Urothelium cell line (cell line): Measurements from ENCODE around the gene ERGIC1.

Experiments used
- DNase-seq: peaks from one replicate; pipeline ENCODE4 v3.0.0; 2011; ENCODE audit warnings: low spot score, mixed read lengths
- FAIRE-seq: peaks from 2 replicates; lab custom pipeline; 2011; peaks lifted over from hg19 to GRCh38; lab: Jason Lieb, UNC

The ERGIC1 gene

DNA sequence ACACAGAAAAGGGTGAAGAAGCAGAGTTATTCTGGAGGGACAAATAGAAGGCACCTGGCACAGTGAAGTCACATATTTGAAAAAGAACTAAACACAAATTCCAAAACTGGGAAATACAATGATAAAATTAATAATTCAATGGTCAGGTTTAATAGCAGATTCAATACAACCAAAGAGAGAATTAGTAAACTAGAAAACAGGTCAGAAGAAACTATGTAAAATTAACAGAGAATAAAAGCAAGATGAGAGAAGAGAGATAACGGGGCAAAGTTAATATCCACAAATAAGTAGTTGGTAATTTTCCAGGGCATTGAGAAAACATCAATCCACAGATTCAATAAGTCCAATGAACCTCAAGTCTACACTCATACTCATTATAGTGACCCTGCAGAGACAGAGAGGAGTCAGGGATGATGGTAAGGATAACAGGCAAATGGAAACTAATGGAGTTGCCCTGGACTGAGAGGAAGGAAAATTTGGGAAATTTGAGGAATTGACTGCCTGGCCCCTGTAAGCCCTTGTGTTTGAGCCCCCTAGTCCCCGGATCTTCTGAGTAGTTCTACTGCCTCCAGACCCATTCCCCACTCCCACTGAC, 8.3 kb upstream of the ERGIC1 start:
- no peak for FAIRE-seq
- no peak for DNase-seq

GRCh38 chr5:172827841-172828240, 6.2 kb upstream of the ERGIC1 start:
- no peak for DNase-seq
- FAIRE-seq: no peak

- DNase-seq (no peak), FAIRE-seq (no peak)
Measured at GRCh38 chr5:172828911-172829431, 5.1 kb upstream of the ERGIC1 start.

GRCh38 chr5:172830275-172830799, 3.7 kb upstream of the ERGIC1 start:
- DNase-seq (no peak), FAIRE-seq (no peak)

GRCh38 chr5:172830876-172831662, 3.0 kb upstream of the ERGIC1 start:
- FAIRE-seq (no peak), DNase-seq (no peak)

DNA sequence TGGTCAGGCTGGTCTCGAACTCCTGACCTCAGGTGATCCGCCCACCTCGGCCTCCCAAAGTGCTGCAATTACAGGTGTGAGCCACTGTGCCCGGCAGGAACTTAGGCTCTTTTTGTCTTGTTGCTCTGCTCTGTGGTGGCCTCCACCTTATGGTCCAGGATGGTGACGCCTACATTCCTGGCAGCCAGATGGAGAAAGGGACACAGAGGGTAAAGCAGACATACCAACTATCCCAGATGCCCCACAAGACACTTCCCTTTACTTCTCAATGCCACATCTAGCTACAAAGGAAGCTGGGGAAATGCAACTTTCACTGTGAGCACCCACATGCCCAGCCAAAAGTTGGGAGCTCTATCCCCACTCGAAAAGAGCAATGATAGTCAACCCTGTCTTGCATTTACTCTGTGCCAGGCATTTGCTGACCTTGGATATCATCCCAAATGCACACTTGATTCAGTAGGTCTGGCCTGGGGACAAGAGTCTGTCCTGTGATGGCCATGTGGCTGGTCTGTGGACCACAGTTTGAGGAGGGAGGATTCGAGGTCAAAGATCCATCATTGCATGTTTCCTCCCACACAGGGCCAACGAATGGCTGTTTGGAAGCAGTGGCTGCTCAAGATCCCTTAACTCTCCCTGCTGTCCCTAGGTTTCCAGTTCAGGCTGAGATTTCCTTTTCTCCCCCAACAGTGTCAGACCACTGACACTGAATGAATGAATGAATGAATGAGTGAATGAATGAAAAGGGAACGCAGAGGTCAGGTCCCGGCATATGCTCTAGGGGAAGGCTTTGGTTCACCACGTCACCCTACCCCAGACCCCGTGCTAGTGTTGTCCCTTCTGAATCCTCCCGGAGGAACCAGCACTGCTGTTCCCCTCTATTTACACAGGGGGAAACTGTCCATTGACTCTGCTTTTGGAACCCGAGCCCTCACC, 1.4 kb upstream of the ERGIC1 start:
- DNase-seq (no peak), FAIRE-seq (no peak)

GRCh38 chr5:172833372-172833685, 722 bp upstream of the ERGIC1 start:
- FAIRE-seq: no peak
- DNase-seq: no peak

DNA sequence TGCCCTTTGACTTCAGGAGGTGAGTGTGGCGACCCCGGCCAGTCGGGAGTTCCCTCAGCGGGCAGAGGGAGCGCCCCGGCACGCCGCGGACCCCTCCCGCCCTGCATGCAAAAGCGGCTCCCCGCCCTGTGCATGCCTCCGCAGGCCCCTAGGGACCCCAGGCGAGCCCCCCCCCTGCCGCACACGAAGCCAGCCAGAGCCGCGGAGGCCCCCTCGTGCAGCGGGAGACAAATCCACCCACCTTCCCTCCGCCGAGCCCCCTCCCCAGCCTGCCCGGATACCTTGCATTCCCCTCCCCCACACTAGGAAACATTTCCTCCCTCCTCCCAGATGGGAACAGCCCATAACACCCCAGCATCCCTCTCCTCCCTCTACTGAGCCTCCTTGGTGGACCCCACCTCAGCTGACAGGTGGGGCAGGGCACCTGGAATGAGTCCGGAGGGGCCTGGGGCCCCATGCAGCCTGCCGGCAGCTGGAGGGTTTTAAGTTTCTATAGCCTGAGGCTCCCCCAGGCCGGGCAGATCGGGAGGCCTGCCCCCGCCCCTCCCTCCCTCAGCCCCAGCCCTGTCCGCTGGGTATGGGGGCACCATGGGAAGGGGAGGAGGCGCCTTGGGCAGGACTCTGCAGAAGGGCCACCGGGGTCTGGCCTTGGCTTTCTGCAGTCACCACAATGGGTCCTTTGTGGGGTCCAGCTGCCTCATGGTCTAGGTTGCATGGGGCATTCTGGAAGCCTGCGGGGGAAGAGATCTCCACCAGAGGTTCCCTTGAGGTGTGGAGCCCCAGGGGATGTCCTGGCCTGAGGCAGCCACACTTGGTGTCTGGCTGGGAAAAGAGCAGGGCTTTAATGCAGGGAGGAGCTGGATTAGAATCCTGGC, 601 bp downstream of the ERGIC1 start:
- FAIRE-seq (no peak), DNase-seq (no peak)

- FAIRE-seq: no peak
Measured at GRCh38 chr5:172835290-172835993, 1.4 kb downstream of the ERGIC1 start.

DNA sequence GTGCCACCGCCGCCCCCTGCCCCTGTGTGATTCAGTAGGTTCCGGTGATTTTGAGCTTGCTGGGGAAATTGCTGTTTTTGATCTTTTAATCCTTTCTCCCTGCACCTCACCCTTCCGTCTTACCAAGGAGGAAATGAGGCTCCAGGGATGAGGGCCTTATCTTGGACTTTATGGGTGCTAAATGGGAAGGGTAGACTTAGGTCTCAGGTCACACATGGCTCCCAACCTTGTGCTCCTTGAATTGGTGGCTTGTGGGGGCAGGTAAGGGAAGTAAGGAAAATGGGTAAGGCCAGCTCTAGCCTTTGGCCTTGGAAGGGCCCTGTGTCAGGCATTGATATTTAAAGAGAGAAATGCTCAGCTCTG, 1.9 kb downstream of the ERGIC1 start:
- FAIRE-seq (no peak), DNase-seq (no peak)

More at GRCh38 chr5:172835290-172835993, 1.4 kb downstream of the ERGIC1 start:
- no peak for DNase-seq

- FAIRE-seq: no peak
Measured at GRCh38 chr5:172837640-172838039, 3.6 kb downstream of the ERGIC1 start.

GRCh38 chr5:172838151-172838875, 4.3 kb downstream of the ERGIC1 start:
- DNase-seq: no peak
- FAIRE-seq: no peak

More at GRCh38 chr5:172837640-172838039, 3.6 kb downstream of the ERGIC1 start:
- DNase-seq: no peak

- DNase-seq: no peak
- no peak for FAIRE-seq
Measured at GRCh38 chr5:172839669-172840431, 5.8 kb downstream of the ERGIC1 start.

GRCh38 chr5:172840432-172841154, 6.5 kb downstream of the ERGIC1 start:
- FAIRE-seq (no peak), DNase-seq (no peak)

GRCh38 chr5:172841256-172841655, 7.2 kb downstream of the ERGIC1 start:
- no peak for DNase-seq
- FAIRE-seq: no peak

DNA sequence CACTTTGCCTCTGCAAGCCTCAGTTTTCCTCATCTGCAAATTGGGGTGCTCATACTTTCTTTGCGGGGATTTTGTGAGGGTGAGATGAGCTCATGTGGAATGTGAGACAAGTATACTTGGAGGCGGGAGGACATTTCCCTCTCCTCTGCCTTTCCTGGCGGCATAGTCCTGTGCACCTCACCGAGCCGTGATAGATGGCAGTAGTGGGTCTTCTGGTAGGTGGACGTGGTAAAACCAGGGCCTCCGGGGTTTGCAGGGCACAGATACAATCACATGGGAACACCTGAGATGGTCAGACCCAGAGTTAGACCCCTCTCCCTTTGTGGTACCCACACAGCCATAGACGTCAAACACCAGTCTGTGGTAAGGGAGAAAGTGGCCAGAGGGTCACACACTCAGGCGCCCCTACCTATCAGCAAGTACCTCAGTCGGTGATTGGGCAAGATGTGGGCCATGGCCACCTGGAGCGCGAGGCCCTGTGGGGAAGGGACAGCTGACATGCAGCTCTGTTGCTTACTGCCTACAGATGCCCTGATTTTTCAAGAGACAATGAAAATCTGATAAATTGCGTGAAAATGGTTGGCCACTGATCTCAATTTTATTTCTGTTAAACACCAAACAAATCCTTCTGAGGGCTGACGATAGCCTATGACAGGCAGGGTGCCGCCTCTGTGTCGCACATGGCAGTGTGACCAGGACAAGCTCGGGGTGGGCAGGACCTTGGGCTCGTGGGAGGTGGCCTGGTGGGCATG, 9.9 kb downstream of the ERGIC1 start:
- FAIRE-seq (no peak), DNase-seq (no peak)

DNA sequence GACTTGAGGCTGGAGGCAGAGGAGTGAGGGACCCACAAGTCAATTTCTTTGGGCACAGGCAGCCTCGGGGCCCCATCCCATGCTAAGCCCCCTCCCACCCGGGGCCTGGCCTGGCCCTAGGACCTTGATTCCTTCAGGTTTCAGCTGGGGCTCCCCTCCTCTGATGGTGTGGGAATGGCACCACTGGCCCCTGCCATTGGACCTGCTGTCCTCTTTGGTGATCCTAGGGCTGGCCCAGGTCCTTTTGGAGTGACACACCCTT, 10.5 kb downstream of the ERGIC1 start:
- FAIRE-seq: no peak
- no peak for DNase-seq
